MG63 (cell line): Measurements from ENCODE around the gene LMOD2. TPM values are rescaled to one million over a fixed set of nuclear protein-coding genes. Genes with fewer than 3 reads are reported as not detected.

Source experiments
- DNase-seq: peaks from one replicate; pipeline ENCODE4 v3.0.0-alpha.2; 2020
- H3K27me3 ChIP-seq: fragments of 250-450 bp; sonication (Bioruptor Pico); 2 replicates; pipeline ENCODE4 v1.5.1; 2020; ENCODE audit warnings: mild to moderate bottlenecking, moderate library complexity
- H3K36me3 ChIP-seq: fragments of 250-450 bp; sonication (Bioruptor Pico); 2 replicates; pipeline ENCODE4 v1.5.1; 2020; ENCODE audit warnings: mild to moderate bottlenecking, moderate library complexity
- H3K4me3 ChIP-seq: fragments of 250-450 bp; sonication (Bioruptor Pico); 2 replicates; pipeline ENCODE4 v1.5.1; 2020; ENCODE audit warnings: mild to moderate bottlenecking, moderate library complexity
- H3K9me3 ChIP-seq: fragments of 250-450 bp; sonication (Bioruptor Pico); 2 replicates; pipeline ENCODE4 v1.5.1; 2020; ENCODE audit warnings: mild to moderate bottlenecking, moderate library complexity
- total RNA-seq: library from RNA; depleted of rRNA; stranded (reverse); fragments of >200 nt; shearing (Covaris generic); gene quantifications from 2 replicates; pipeline ENCODE4 v1.2.3, GENCODE V29; 2014; ENCODE audit warnings: low replicate concordance; rRNA removed

The LMOD2 gene
- total RNA-seq, 1 experiment from 2014 or later = not detected

DNA sequence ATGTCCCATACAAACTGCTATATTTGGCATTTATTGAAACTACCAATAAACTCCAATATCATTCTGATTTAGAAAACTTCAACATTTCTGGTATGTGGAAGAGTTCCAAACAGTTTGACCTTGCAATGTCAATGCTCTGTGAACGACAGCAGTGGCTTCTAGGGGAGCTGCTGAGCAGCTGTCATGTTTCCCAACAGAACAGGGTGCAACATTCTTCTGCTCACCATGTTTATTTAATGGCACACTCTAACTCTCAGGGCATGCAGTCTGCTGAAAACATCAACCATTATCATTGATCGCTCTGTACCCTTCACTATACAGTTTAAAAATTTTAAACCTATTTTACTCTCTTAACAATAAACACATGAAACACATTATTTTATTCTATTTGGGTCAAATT, 25.9 kb downstream of the LMOD2 start:
- H3K4me3 ChIP-seq = no peak overlapping the region
- no peaks in the 10 kb centered on the region for H3K27me3 ChIP-seq
- peaks cover 9% of the 10 kb centered on the region for H3K36me3 ChIP-seq
- DNase-seq = no peak
- no peaks in the 10 kb centered on the region for H3K9me3 ChIP-seq

DNA sequence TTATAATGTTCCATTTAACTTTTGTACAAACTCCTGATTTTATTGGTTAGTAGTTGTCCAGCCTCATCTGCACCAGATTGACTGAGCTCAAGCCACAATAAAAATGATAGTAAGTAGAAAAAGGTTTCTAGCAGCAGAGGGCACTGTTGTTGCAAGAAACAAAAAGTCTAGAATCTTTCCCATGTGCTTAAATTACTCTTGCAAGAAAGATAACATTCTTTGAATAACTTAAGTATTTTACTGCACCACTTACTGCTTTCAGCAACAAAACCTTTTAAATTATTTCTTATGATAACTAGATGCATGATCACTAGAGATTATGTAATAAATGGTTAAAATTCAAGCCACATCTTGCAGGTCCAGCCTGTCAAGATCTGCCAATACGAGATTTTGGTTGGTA, 27.0 kb downstream of the LMOD2 start:
- Histone ChIP-seq H3K36me3 (peaks cover 9% of the 10 kb centered on the region), H3K27me3 (no peaks in the 10 kb centered on the region), H3K4me3 (no peak overlapping the region), H3K9me3 (no peaks in the 10 kb centered on the region)
- no peak for DNase-seq

DNA sequence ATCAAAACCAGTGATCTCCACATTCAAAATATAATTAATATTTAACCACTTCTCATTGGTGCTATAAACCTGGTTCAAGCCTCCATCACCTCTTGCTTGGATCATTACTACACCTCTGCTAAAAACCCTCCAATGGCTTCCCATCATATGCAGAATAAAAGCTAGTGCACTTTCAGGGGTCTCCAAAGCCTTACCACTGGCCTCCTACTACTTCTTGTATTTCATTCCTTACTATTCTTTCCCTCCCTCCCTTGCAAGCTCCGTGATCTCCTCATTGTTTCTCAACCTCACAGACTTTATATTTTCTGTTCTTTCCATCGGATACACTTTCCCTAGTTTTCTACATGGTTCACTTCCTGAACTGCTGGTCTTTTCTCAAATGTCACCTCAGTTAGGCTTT, 31.5 kb downstream of the LMOD2 start:
- Histone ChIP-seq H3K36me3 (peaks cover 3% of the 10 kb centered on the region; the same call in 1 of the 2 replicates), H3K9me3 (no peaks in the 10 kb centered on the region), H3K4me3 (no peak overlapping the region), H3K27me3 (no peaks in the 10 kb centered on the region)
- DNase-seq = no peak

DNA sequence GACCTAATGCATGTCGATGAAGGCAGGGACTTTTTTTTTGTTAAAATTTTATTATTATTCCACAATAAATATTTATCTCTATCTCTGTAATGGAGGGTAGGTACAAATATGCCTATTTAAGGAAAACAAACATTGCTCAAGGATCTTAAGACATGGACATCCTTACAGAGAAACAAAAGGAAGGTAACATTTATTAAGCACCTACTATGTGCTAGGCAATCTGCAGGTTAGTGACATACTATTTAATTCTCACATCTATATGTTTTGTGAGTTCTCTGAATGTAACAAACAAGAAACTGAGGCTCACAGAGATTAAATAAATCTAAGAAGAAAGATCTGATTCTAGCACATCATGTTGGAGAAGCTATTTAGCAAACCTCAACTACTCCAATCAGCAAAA, 32.1 kb downstream of the LMOD2 start:
- peaks cover 4% of the 10 kb centered on the region; the same call in 1 of the 2 replicates for H3K36me3 ChIP-seq

DNA sequence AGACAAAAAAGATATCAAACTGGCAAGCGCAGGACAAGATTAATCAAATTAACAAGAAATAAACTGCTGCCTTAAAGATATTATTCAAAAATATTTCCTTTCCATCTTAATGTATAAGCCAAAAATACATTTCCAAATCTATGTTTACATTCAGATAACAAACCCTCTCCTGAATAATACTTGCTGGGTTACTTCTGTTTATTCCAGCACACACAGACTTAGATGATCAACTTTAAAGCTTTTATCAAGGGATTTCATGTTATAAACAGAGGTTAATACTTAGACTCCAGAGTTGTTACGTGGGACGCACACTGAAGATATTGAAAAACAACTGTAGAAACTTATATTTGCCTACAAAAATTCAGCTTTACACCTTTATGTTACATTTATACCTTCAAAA, 33.6 kb downstream of the LMOD2 start:
- Histone ChIP-seq H3K36me3 (peaks cover 8% of the 10 kb centered on the region), H3K27me3 (no peaks in the 10 kb centered on the region), H3K4me3 (no peak overlapping the region), H3K9me3 (no peaks in the 10 kb centered on the region)
- no peak for DNase-seq

More for the DNA sequence above, 32.1 kb downstream of the LMOD2 start:
- Histone ChIP-seq H3K9me3 (no peaks in the 10 kb centered on the region), H3K27me3 (no peaks in the 10 kb centered on the region), H3K4me3 (no peak overlapping the region)
- no peak for DNase-seq

DNA sequence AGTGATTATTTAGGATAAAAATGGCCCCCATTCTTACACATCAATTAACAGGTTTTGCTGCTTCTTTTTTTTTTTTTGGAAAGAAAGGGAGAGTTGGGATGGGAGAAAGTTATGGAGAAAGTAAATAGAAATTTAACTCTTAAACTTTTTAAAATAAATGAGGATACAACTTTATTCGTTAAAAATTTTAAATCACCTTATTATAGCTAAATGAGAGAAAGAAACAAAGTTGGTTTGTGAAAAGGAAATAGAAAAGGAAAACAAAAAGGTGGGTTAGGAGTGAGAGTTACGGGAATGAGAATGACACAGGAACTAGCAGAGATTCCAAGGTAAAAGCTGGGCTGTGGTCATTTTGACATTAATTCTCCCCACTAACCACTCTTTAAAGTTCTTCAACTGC, 34.9 kb downstream of the LMOD2 start:
- no peak for DNase-seq
- Histone ChIP-seq H3K27me3 (no peaks in the 10 kb centered on the region), H3K36me3 (peaks cover 8% of the 10 kb centered on the region), H3K4me3 (no peak overlapping the region), H3K9me3 (no peaks in the 10 kb centered on the region)

DNA sequence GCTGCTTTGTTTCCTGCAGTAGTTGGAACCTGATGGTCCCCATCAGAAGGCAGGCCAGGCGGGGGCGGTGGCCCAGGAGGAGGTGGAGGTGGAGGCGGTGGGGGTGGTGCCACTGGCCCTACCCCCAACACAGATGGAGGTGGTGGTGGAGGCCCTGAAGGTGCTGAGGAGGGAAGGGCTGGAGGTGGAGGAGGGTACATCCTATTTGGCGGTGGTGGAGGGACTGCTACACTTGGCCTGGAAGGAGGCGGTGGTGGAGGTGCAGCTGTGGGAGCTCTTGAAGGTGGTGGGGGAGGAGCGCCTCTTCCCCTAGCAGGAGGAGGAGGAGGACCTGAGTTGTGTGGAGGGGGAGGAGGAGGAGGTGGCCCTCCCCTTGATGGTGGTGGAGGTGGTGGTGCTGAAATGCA, 36.8 kb downstream of the LMOD2 start:
- Histone ChIP-seq H3K4me3 (no peak overlapping the region), H3K27me3 (no peaks in the 10 kb centered on the region), H3K9me3 (no peaks in the 10 kb centered on the region), H3K36me3 (peaks cover 8% of the 10 kb centered on the region)
- DNase-seq = no peak

DNA sequence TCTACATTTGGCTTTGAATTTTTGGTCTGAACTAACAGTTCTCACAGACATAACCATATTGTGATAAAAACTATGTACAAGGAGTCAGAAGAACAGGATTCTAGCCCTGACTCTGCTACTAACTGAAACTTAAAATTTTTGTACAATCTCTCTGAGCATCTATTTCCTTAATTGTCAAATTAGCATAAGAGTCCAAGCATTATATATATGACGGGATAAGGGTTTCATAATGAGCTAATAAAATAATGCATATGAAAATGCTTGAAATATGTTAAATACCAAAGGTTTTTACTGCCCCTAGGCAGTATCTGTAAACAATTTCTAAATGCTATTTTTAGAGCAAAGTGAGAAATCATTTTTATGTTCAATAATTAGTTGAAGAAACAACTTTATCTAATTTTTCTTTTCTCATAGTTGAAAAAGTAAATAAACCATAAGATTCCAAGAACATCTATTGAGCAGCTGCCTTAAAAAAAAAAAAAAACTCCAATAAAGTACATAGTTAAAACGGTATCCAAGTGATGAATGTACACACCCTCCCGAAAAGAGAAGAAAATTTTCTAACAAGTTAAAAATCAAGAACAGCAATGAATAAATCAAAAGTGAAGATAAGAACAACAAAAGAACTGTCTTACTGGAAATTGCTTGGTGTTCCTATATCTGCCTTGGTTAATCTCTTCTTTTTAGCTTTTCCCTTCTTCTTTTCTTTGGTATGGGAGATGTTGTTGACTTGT, 40.4 kb downstream of the LMOD2 start:
- H3K36me3 ChIP-seq = peaks cover 8% of the 10 kb centered on the region
- no peaks in the 10 kb centered on the region for H3K9me3 ChIP-seq
- DNase-seq = no peak
- no peaks in the 10 kb centered on the region for H3K27me3 ChIP-seq
- H3K4me3 ChIP-seq = no peak overlapping the region

DNA sequence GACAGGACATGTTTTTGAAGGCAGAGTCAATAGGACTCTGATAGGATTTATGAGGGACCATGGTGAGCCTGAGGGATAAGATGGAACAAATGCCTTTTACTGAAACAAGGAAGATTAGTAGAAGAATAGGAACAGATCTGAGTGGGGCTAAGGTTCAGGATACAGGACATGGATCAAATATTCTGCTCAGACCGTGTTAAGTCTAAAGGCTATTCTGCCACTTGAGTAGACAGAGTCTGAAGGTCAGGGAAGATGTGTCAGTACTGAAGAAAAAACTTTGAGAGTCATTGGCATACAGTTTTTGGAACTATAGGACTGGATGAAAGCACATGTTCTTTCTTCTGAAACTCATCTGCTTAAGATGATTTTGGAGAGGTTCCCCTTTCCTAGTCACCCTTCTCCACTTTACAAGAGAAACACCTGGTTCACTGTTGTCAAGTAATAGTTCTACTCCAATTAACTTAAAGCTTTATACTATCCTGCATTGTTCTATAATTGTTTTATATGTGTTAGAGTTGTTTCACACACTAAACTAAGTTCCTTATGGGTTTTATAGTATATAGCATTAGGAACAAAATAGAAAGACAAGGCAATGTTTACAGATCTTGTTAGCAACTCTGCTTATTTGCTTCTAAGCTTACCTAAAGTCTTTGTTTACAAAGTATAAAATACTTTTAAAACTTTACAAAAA, 49.7 kb downstream of the LMOD2 start:
- Histone ChIP-seq H3K36me3 (peaks cover 22% of the 10 kb centered on the region), H3K9me3 (no peaks in the 10 kb centered on the region), H3K27me3 (no peaks in the 10 kb centered on the region), H3K4me3 (no peak overlapping the region)
- no peak for DNase-seq

DNA sequence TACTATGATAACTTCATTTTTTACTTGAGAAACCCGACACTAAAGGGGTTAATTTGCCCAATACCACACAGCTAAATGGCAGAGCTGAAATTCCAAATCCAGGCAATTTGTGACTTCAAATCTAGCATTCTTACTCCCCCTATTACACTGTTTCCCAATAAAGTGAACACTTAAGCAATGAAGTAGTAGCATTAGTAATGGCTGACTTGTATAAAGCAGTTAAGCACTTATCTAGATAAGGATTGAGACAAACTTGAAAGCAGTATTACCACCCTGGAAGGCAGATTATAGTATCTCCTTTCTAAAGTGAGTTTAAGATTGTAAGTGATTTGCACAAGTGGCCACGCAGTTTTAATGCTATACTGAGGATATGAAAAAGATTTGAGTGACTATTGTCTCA, 53.9 kb downstream of the LMOD2 start:
- peaks cover 16% of the 10 kb centered on the region for H3K36me3 ChIP-seq
- H3K9me3 ChIP-seq = no peaks in the 10 kb centered on the region
- H3K4me3 ChIP-seq = no peak overlapping the region
- no peak for DNase-seq
- H3K27me3 ChIP-seq = no peaks in the 10 kb centered on the region

DNA sequence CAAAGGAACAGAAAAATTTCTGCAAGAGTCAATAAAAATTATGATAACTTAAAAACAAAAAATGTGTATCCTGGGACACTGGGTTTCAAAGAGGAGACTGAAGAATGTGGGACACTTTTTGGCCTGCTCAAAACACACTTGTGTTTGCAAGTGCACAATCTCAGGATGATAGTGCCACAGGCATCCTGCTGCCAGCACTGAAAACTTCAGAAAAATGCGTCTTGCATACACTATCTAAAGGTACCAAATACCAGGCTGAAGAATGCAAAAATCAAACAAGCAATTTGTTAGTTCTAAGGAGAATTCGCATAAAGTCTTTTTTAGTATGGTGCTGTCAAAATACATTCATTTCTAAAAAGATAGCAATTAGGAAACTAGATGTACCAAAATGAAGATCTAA, 55.0 kb downstream of the LMOD2 start:
- Histone ChIP-seq H3K9me3 (no peaks in the 10 kb centered on the region), H3K36me3 (peaks cover 13% of the 10 kb centered on the region), H3K27me3 (no peaks in the 10 kb centered on the region), H3K4me3 (no peak overlapping the region)
- DNase-seq = no peak

DNA sequence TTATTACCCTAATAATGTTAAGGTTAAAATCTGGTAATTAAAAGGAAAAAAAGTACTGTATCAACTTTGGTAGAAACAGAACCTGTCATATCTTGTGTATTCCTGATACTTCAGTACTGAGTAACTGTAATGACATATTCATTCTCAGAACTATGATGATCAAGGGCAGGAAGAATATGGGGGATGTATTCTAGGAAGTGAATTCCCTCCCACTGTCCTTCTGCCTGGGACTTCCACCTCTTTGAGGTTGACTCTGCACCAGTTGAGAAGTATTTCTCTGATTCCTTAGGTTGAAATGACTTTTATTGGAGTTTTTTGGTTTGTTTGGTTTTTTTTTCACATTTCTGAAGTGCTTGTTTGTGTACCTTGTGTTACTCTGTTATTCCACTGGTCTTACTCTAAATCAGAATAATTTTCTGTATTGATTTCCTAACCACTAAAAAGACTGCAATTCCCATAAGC, 56.2 kb downstream of the LMOD2 start:
- DNase-seq = no peak
- H3K27me3 ChIP-seq = no peaks in the 10 kb centered on the region
- no peaks in the 10 kb centered on the region for H3K9me3 ChIP-seq

DNA sequence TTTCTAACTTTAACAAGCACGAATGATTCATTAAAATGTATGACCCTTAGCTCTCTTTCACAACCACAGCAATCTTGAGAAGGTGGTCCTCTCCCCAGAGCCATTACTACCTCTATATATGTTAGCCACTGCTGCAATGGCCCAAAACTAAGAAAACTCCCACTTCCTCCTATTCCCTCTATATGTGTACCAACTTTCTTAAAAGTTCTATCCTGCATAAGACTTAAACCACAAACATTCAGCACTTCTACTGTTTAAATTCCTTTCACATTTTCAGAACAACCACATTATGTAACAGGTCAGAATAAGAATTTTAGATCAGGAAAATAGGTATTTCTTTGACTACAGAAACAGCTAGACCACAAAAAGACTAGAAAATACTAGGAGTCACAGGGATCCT, 57.0 kb downstream of the LMOD2 start:
- DNase-seq = no peak
- H3K4me3 ChIP-seq = no peak overlapping the region

More for the DNA sequence above, 56.2 kb downstream of the LMOD2 start:
- Histone ChIP-seq H3K36me3 (peaks cover 12% of the 10 kb centered on the region), H3K4me3 (no peak overlapping the region)

More for the DNA sequence above, 57.0 kb downstream of the LMOD2 start:
- H3K27me3 ChIP-seq = no peaks in the 10 kb centered on the region
- peaks cover 5% of the 10 kb centered on the region for H3K36me3 ChIP-seq
- H3K9me3 ChIP-seq = no peaks in the 10 kb centered on the region

Other genes with a start within 250 kb of the LMOD2 start
- not detected in 2 replicates for gene IQUB, start 121.3 kb upstream of the LMOD2 start, total RNA-seq
- 15.9 and 36.5 TPM in 2 replicates for gene NDUFA5, start 98.0 kb upstream of the LMOD2 start, total RNA-seq
- gene ASB15, start 54.0 kb upstream of the LMOD2 start, total RNA-seq = not detected in 2 replicates
- 1.4 TPM in 2 replicates for gene WASL, start 93.1 kb downstream of the LMOD2 start, total RNA-seq
- not detected in 2 replicates for gene HYAL4, start 189.3 kb downstream of the LMOD2 start, total RNA-seq